Caco-2 (cell line): Measurements from ENCODE around the gene AUTS2. TPM values are rescaled to one million over a fixed set of nuclear protein-coding genes. Genes with fewer than 3 reads are reported as not detected.

Experiments
- BruUV-seq: library from RNA; stranded (reverse); fragments of 400-500 nt; replicated peaks from 2 replicates; lab custom pipeline; 2021; lab: Mats Ljungman, UMichigan
- CTCF ChIA-PET: fragments of 300-600 bp; sonication (Branson Sonifier 250); formaldehyde crosslinking; loops from one replicate; lab custom pipeline; 2022; ENCODE audit warnings: antibody characterized with exemption; lab: Charles Lee
- POLR2A ChIA-PET: fragments of 300-600 bp; sonication (Branson Sonifier 250); formaldehyde crosslinking; loops from one replicate; lab custom pipeline; 2022; ENCODE audit warnings: antibody characterized with exemption; lab: Charles Lee
- DNase-seq, 2 experiments: peaks; one replicate each; pipeline versions ENCODE4 v3.0.0 to v3.0.0-alpha.2; 2020 to 2022
- H3K27me3 ChIP-seq: replicated peaks from 2 replicates; pipeline ENCODE4 v1.6.0; 2011; ENCODE audit warnings: low read length; ENCODE audit not compliant: control insufficient read depth, insufficient read depth
- H3K36me3 ChIP-seq: 2 replicates; pipeline ENCODE4 v1.5.1; 2011; ENCODE audit warnings: low read length; ENCODE audit not compliant: control insufficient read depth, insufficient read depth
- H3K4me1 ChIP-seq: fragments of 250-450 bp; sonication (Bioruptor Pico); 2 replicates; pipeline ENCODE4 v1.5.1; 2020; ENCODE audit warnings: mild to moderate bottlenecking
- H3K4me3 ChIP-seq: 2 replicates; pipeline ENCODE4 v1.5.1; 2011; ENCODE audit warnings: low read depth, mild to moderate bottlenecking, control low read depth, low read length
- H3K9me3 ChIP-seq: fragments of 250-450 bp; sonication (Bioruptor Pico); 2 replicates; pipeline ENCODE4 v1.5.1; 2020; ENCODE audit warnings: mild to moderate bottlenecking, moderate library complexity
- H3K27ac Mint-ChIP-seq: one replicate; pipeline ENCODE4 v1.8.0; 2022; ENCODE audit warnings: mixed read lengths; ENCODE audit not compliant: unreplicated experiment
- H3K27me3 Mint-ChIP-seq: one replicate; pipeline ENCODE4 v1.8.0; 2022; ENCODE audit warnings: mixed read lengths; ENCODE audit not compliant: insufficient read depth, unreplicated experiment
- H3K36me3 Mint-ChIP-seq: one replicate; pipeline ENCODE4 v1.8.0; 2022; ENCODE audit warnings: mild to moderate bottlenecking, mixed read lengths; ENCODE audit not compliant: insufficient read depth, unreplicated experiment
- H3K4me1 Mint-ChIP-seq: one replicate; pipeline ENCODE4 v1.8.0; 2022; ENCODE audit warnings: low read depth, mixed read lengths; ENCODE audit not compliant: unreplicated experiment
- H3K4me3 Mint-ChIP-seq: one replicate; pipeline ENCODE4 v1.8.0; 2022; ENCODE audit warnings: mild to moderate bottlenecking, moderate library complexity, mixed read lengths; ENCODE audit not compliant: unreplicated experiment
- H3K9me3 Mint-ChIP-seq: one replicate; pipeline ENCODE4 v1.8.0; 2022; ENCODE audit warnings: mixed read lengths; ENCODE audit not compliant: unreplicated experiment
- intact Hi-C: fragments of 100-400 bp; cut with micrococcal nuclease; formaldehyde crosslinking; loops from one replicate; pipeline ENCODE4 v1.10.0; 2022; ENCODE audit not compliant: unreplicated experiment
- total RNA-seq: library from RNA; stranded (reverse); gene quantifications from 2 replicates; pipeline ENCODE4 v1.2.3, GENCODE V29; 2022
- TF ChIP-seq, protein P1 (sequence below), 2 experiments: fragments of 200-600 bp in 1 of 2; IDR thresholded peaks; 1 replicate in 1 of 2; 2 replicates in 1 of 2; pipeline versions ENCODE4 v1.5.1 to v1.8.0; 2011 to 2022; ENCODE audit warnings: antibody characterized with exemption in 1 of 2, control low read depth in 1 of 2, inconsistent platforms in 1 of 2, low read depth in 1 of 2, low read length in 1 of 2, mild to moderate bottlenecking in 1 of 2, moderate library complexity in 1 of 2; ENCODE audit not compliant: insufficient read depth in 1 of 2, severe bottlenecking in 1 of 2, unreplicated experiment in 1 of 2

AUTS2 gene
- total RNA-seq, 1 experiment from 2014 or later: 37.1 TPM

- no peak overlapping the region for H3K4me3 ChIP-seq
Measured at GRCh38 chr7:70579397-70580097, 981.3 kb downstream of the AUTS2 start.

GRCh38 chr7:70580161-70580560 lies 981.9 kb downstream of the AUTS2 start:
- Histone ChIP-seq H3K4me1 (peaks cover 5% of the 10 kb centered on the region; the same call in 1 of the 2 replicates), H3K27me3 (no peaks in the 10 kb centered on the region), H3K9me3 (no peaks in the 10 kb centered on the region), H3K36me3 (no peaks in the 10 kb centered on the region), H3K4me3 (no peak overlapping the region)
- Mint-ChIP-seq H3K4me3 (no peak overlapping the region), H3K36me3 (no peaks in the 10 kb centered on the region), H3K27ac (no peak overlapping the region), H3K9me3 (no peaks in the 10 kb centered on the region), H3K4me1 (peaks cover 6% of the 10 kb centered on the region), H3K27me3 (no peaks in the 10 kb centered on the region)
- no TSS peak for BruUV-seq
- no peak for DNase-seq
- intact Hi-C loops: no loop called here
- POLR2A ChIA-PET: no interaction called here
- TF ChIP-seq, protein P1, sequence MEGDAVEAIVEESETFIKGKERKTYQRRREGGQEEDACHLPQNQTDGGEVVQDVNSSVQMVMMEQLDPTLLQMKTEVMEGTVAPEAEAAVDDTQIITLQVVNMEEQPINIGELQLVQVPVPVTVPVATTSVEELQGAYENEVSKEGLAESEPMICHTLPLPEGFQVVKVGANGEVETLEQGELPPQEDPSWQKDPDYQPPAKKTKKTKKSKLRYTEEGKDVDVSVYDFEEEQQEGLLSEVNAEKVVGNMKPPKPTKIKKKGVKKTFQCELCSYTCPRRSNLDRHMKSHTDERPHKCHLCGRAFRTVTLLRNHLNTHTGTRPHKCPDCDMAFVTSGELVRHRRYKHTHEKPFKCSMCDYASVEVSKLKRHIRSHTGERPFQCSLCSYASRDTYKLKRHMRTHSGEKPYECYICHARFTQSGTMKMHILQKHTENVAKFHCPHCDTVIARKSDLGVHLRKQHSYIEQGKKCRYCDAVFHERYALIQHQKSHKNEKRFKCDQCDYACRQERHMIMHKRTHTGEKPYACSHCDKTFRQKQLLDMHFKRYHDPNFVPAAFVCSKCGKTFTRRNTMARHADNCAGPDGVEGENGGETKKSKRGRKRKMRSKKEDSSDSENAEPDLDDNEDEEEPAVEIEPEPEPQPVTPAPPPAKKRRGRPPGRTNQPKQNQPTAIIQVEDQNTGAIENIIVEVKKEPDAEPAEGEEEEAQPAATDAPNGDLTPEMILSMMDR (IDR thresholded peaks at IDR 0.05; ENCODE audit: insufficient read depth in 1 of 2, low read depth in 1 of 2, low read length in 1 of 2, severe bottlenecking in 1 of 2, unreplicated experiment in 1 of 2): no peak
- CTCF ChIA-PET: interaction anchor here (0.5 kb wide), 1 partner anchor 132 kb away, joined by 8 read pairs; no protein-coding TSS in a partner anchor

More at GRCh38 chr7:70579397-70580097, 981.3 kb downstream of the AUTS2 start:
- POLR2A ChIA-PET: no interaction called here
- Histone ChIP-seq H3K9me3 (no peaks in the 10 kb centered on the region), H3K4me1 (peaks cover 5% of the 10 kb centered on the region; the same call in 1 of the 2 replicates), H3K36me3 (no peaks in the 10 kb centered on the region), H3K27me3 (no peaks in the 10 kb centered on the region)
- no peak for DNase-seq
- no peaks in the 10 kb centered on the region for H3K27me3 Mint-ChIP-seq
- no peaks in the 10 kb centered on the region for H3K9me3 Mint-ChIP-seq
- BruUV-seq: no TSS peak
- no peaks in the 10 kb centered on the region for H3K36me3 Mint-ChIP-seq
- H3K4me1 Mint-ChIP-seq: peaks cover 6% of the 10 kb centered on the region
- intact Hi-C loops: no loop called here
- H3K27ac Mint-ChIP-seq: no peak overlapping the region
- no peak overlapping the region for H3K4me3 Mint-ChIP-seq
- CTCF ChIA-PET: no interaction called here
- TF ChIP-seq, protein P1 (IDR thresholded peaks at IDR 0.05; ENCODE audit: insufficient read depth in 1 of 2, low read depth in 1 of 2, low read length in 1 of 2, severe bottlenecking in 1 of 2, unreplicated experiment in 1 of 2): no peak

GRCh38 chr7:70582927-70583895 lies 984.9 kb downstream of the AUTS2 start:
- no peak overlapping the region for H3K4me3 Mint-ChIP-seq
- TF ChIP-seq, protein P1 (IDR thresholded peaks at IDR 0.05; ENCODE audit: insufficient read depth in 1 of 2, low read depth in 1 of 2, low read length in 1 of 2, severe bottlenecking in 1 of 2, unreplicated experiment in 1 of 2): no peak
- POLR2A ChIA-PET: no interaction called here
- peaks cover 15% of the 10 kb centered on the region for H3K4me1 ChIP-seq
- DNase-seq: no peak
- no TSS peak for BruUV-seq
- H3K27ac Mint-ChIP-seq: no peak overlapping the region
- no peaks in the 10 kb centered on the region for H3K9me3 ChIP-seq
- H3K36me3 ChIP-seq: no peaks in the 10 kb centered on the region
- H3K36me3 Mint-ChIP-seq: no peaks in the 10 kb centered on the region
- no peaks in the 10 kb centered on the region for H3K27me3 ChIP-seq
- intact Hi-C loops: no loop called here
- H3K9me3 Mint-ChIP-seq: no peaks in the 10 kb centered on the region
- CTCF ChIA-PET: no interaction called here
- no peaks in the 10 kb centered on the region for H3K27me3 Mint-ChIP-seq
- no peak overlapping the region for H3K4me3 ChIP-seq
- peaks cover 14% of the 10 kb centered on the region for H3K4me1 Mint-ChIP-seq
